ENCODE results near the gene MYO18B. TPM values are rescaled to one million over a fixed set of nuclear protein-coding genes. Genes with fewer than 3 reads are reported as not detected.

The MYO18B gene
- total and polyA plus RNA-seq, 2 of the 8 experiments (the other 6 are each of a cell fraction or from before 2014, with no cell fraction given): 0.62 to 0.78 TPM

GRCh38 chr22:25718135-25718840 is 23.7 kb upstream of the MYO18B start:
- Histone ChIP-seq H2BK12ac (ENCODE audit: low read depth, low read length) (no peak overlapping the region), H3K23me2 (ENCODE audit: low read depth, low read length) (no peaks in the 10 kb centered on the region), H4K8ac (ENCODE audit: extremely low read depth, insufficient read depth, low read length) (no peak overlapping the region), H3K36me3 (ENCODE audit: control insufficient read depth in 2 of 4, insufficient read depth in 4 of 4, low read length in 3 of 4) (peaks cover 0 to 8% (median 0%) of the 10 kb centered on the region in 4 experiments; a peak in 4 of 8 replicates), H3K4ac (replicated peaks; ENCODE audit: insufficient read length, low read depth, low read length) (no peak overlapping the region), H2BK20ac (ENCODE audit: low read length) (no peak overlapping the region), H3K23ac (ENCODE audit: insufficient read length) (no peak overlapping the region), H3K9me3 (ENCODE audit: insufficient read depth in 2 of 2, low read depth in 1 of 2, low read length in 1 of 2) (no peaks in the 10 kb centered on the region), H3K27ac (ENCODE audit: low read depth, low read length) (no peak overlapping the region), H3K4me2 (ENCODE audit: insufficient read depth in 1 of 2, low read depth in 2 of 2, low read length in 2 of 2) (no peak overlapping the region), H3K27me3 (replicated peaks in 1 of 4; ENCODE audit: control insufficient read depth in 3 of 4, extremely low read depth in 1 of 4, insufficient read depth in 3 of 4, low read length in 3 of 4) (no peaks in the 10 kb centered on the region), H2AFZ (ENCODE audit: low read length) (no peak overlapping the region), H3K9ac (replicated peaks in 1 of 4; ENCODE audit: extremely low read depth in 1 of 4, low read depth in 3 of 4, low read length in 3 of 4) (no peak overlapping the region), H4K91ac (replicated peaks; ENCODE audit: insufficient read length, low read length) (no peak overlapping the region), H3K14ac (ENCODE audit: insufficient read length) (no peak overlapping the region), H3K79me2 (ENCODE audit: control insufficient read depth in 1 of 2, insufficient read depth in 2 of 2, low read length in 2 of 2) (no peaks in the 10 kb centered on the region), H4K20me1 (replicated peaks in 1 of 2; ENCODE audit: control insufficient read depth in 1 of 2, insufficient read depth in 2 of 2, low read length in 2 of 2) (peaks cover 0 to 4% of the 10 kb centered on the region in 2 experiments), H2AK5ac (ENCODE audit: low read depth, low read length) (no peak overlapping the region), H2BK5ac (ENCODE audit: low read depth, low read length) (no peak overlapping the region), H3K4me1 (replicated peaks in 1 of 4; ENCODE audit: control insufficient read depth in 3 of 4, insufficient read depth in 4 of 4, low read length in 3 of 4) (no peaks in the 10 kb centered on the region), H4K5ac (ENCODE audit: insufficient read length, low read depth, low read length) (no peak overlapping the region), H3K56ac (replicated peaks; ENCODE audit: insufficient read length, low read depth, low read length) (no peak overlapping the region), H3K79me1 (ENCODE audit: low read depth, low read length) (no peaks in the 10 kb centered on the region), H3K18ac (ENCODE audit: extremely low read depth, low read length) (no peak overlapping the region), H2BK120ac (replicated peaks; ENCODE audit: low read depth, low read length) (no peak overlapping the region), H3K4me3 (ENCODE audit: extremely low read depth in 1 of 4, insufficient read depth in 2 of 4, low read depth in 3 of 4, low read length in 4 of 4) (no peak overlapping the region), H2BK15ac (ENCODE audit: low read length) (no peak overlapping the region)
- no peak for DNase-seq (ENCODE audit: low read depth in 1 of 2, low spot score in 2 of 2)
- ChIA-PET CTCF (ENCODE audit: partially characterized antibody) (interaction anchor here (0.6 kb wide), 1 partner anchor 20 kb away, joined by 3 read pairs; no protein-coding TSS in a partner anchor), POLR2A (ENCODE audit: partially characterized antibody) (no interaction called here)
- FAIRE-seq: no peak
- 88% methylated on average over 10 of the region's 10 CpGs; no CpG with 5 or more reads in 1 of the 2 experiments for WGBS, 2 experiments (ENCODE audit: extremely low coverage in 1 of 2, insufficient coverage in 1 of 2, insufficient read length in 1 of 2, insufficient replicate concordance in 2 of 2, low coverage in 1 of 2, low lambda C conversion rate in 2 of 2, missing lambda C conversion rate in 1 of 2)
- TF ChIP-seq CTCF (IDR thresholded peaks at IDR 0.05; ENCODE audit: control extremely low read depth in 1 of 3, insufficient read depth in 1 of 3, low read depth in 1 of 3, low read length in 3 of 3): no peak
- no peak for TF ChIP-seq BCL11A (IDR thresholded peaks at IDR 0.05; ENCODE audit: low read depth in 2 of 2, low read length in 2 of 2)
- no peak for TF ChIP-seq TAF7 (optimal IDR thresholded peaks at IDR 0.05; ENCODE audit: borderline replicate concordance, low read depth, low read length)
- TF ChIP-seq ZNF274 (IDR thresholded peaks at IDR 0.05; ENCODE audit: borderline replicate concordance, extremely low read depth, low read length): no peak
- TF ChIP-seq CHD2 (IDR thresholded peaks at IDR 0.05; ENCODE audit: low read length): no peak
- TF ChIP-seq MAFK (IDR thresholded peaks at IDR 0.05; ENCODE audit: low read depth, low read length): no peak
- no peak for TF ChIP-seq NRF1 (IDR thresholded peaks at IDR 0.05; ENCODE audit: low read depth, low read length)
- TF ChIP-seq FOSL1 (IDR thresholded peaks at IDR 0.05; ENCODE audit: insufficient read depth, low read depth, low read length): no peak
- no peak for TF ChIP-seq ASH2L (IDR thresholded peaks at IDR 0.05; ENCODE audit: low read length)
- no peak for TF ChIP-seq SRF (IDR thresholded peaks at IDR 0.05; ENCODE audit: low read depth, low read length)
- TF ChIP-seq SP4 (IDR thresholded peaks at IDR 0.05; ENCODE audit: low read length): no peak
